SJCRH30 (cell line): ENCODE measurements around the gene NANOS1. TPM values are rescaled to one million over a fixed set of nuclear protein-coding genes. Genes with fewer than 3 reads are reported as not detected.
A peak's percentile ranks its signal among the peaks of the same experiment; 100 is the strongest.

Source experiments
- DNase-seq, 2 experiments: peaks; one replicate each; pipeline ENCODE4 v3.0.0-alpha.2; 2015 to 2020
- H3K27ac ChIP-seq: fragments of 250-450 bp; sonication (Bioruptor Pico); 2 replicates; pipeline ENCODE4 v1.5.1; 2020; ENCODE audit warnings: mild to moderate bottlenecking, moderate library complexity
- H3K27me3 ChIP-seq: fragments of 250-450 bp; sonication (Bioruptor Pico); 2 replicates; pipeline ENCODE4 v1.5.1; 2020; ENCODE audit warnings: mild to moderate bottlenecking, moderate library complexity
- H3K36me3 ChIP-seq: fragments of 250-450 bp; sonication (Bioruptor Pico); 2 replicates; pipeline ENCODE4 v1.5.1; 2020; ENCODE audit warnings: mild to moderate bottlenecking, moderate library complexity
- H3K4me1 ChIP-seq: fragments of 250-450 bp; sonication (Bioruptor Pico); 2 replicates; pipeline ENCODE4 v1.5.1; 2020; ENCODE audit warnings: mild to moderate bottlenecking, moderate library complexity
- H3K4me3 ChIP-seq: fragments of 250-450 bp; sonication (Bioruptor Pico); 2 replicates; pipeline ENCODE4 v1.5.1; 2020; ENCODE audit warnings: mild to moderate bottlenecking, moderate library complexity
- H3K9me3 ChIP-seq: fragments of 250-450 bp; sonication (Bioruptor Pico); replicated peaks from 2 replicates; pipeline ENCODE4 v1.5.1; 2020; ENCODE audit warnings: mild to moderate bottlenecking, moderate library complexity
- total RNA-seq: library from RNA; depleted of rRNA; stranded (reverse); fragments of >200 nt; shearing (Covaris generic); gene quantifications from 2 replicates; pipeline ENCODE4 v1.2.3, GENCODE V29; 2014; rRNA removed

The NANOS1 gene
- total RNA-seq, 1 experiment from 2014 or later: 59.4 TPM

DNA sequence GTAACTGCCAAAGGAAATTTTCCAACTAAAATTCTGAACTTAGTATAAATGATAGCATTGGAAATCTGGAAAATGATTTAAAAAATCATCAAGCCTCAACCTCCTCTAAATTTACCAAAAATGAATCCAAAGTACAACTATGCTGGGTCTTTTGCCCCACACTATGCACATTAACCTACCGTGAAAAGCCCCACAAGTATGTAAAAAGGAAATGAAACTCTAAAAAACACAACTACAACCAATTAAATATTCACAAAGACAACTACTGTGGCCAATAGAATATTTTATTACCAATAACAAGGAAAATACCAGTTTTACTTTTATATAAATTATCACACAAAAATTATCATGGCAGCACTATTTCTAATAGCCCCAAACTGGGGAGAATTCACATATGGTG lies 31.8 kb downstream of the NANOS1 start:
- H3K27me3 ChIP-seq: no peaks in the 10 kb centered on the region
- peaks cover 96% of the 10 kb centered on the region for H3K36me3 ChIP-seq
- H3K4me1 ChIP-seq: 0 out of 2 replicates have a peak, but pooled peaks cover 2% of the 10 kb centered on the region
- H3K9me3 ChIP-seq: no peaks in the 10 kb centered on the region
- H3K27ac ChIP-seq: no peak overlapping the region
- no peak overlapping the region for H3K4me3 ChIP-seq
- DNase-seq: no peak

DNA sequence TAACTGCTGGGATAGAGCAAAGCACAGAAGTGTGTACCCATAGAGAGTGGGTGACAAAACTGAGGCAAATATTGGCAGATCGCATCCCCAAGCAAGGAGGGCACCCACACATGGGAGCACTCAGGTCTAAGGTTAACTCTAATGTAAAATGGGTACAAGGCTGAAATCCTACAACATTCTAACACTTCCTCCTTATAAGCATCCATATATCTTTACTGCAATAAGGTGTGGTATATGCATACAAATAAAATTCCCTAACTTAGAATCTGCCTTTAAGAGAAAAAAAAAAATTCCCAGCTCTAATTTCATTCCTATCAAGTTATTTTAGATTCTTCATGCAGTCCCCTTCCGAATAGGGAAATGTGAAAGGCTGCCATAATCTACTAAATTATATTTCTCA lies 32.4 kb downstream of the NANOS1 start:
- Histone ChIP-seq H3K27ac (no peak overlapping the region), H3K4me3 (no peak overlapping the region), H3K9me3 (no peaks in the 10 kb centered on the region), H3K27me3 (no peaks in the 10 kb centered on the region), H3K36me3 (peaks cover 96% of the 10 kb centered on the region), H3K4me1 (0 out of 2 replicates have a peak, but pooled peaks cover 2% of the 10 kb centered on the region)
- DNase-seq: no peak

DNA sequence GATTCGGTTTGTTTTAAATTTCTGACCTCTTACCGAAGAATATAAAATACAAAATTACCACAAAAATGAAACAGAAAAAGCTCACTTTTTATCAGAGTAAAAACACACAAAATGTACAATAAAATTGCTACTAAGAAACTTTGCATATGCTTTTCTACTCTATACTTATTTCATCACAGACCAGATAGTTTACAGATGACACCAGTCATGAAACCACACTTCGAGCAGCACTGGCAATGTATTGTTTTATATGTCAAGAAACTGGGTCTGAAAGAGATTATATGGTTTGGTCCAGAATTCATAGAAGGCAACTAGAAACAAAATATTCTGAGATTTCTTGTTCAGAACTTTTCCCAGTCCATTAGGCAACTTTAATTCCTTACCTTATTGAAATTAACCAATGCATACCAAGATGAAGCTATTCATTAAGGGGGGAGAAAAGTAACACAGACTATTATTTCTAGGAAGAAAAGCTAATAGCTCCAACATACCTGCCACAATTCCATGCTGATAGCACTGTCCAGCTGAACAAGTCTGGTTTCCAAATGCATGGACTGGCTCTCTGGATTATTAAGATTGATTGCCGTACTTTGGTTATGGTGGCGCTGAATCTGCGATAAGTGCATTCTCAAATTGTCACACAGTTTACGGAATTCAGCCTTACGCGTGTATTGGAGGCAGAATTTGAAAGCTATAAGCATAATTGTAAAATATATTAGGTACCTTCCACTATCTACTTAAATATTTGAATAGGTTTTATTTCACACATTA lies 41.1 kb downstream of the NANOS1 start:
- Histone ChIP-seq H3K4me1 (no peaks in the 10 kb centered on the region), H3K36me3 (peaks cover 91% of the 10 kb centered on the region)

DNA sequence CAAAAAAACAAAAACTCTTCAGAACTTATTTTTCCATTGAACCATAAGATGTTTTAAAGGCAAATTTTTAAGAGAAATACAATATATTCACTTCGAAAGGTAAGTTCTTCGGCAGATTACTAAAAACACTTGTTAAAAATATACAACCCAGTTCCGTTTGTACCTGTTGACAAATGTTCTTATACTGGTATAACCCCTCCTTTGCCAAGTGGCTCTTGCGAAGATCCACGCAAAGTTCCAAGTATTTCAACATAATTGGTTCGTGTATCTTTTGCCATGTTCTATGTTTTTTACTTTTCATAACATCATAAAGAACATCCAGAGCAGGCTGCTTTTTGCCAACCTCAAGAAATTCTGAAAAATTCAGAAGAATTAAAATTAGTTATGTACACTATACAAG lies 44.1 kb downstream of the NANOS1 start:
- DNase-seq: no peak
- H3K4me1 ChIP-seq: 0 out of 2 replicates have a peak, but pooled peaks cover 2% of the 10 kb centered on the region
- no peaks in the 10 kb centered on the region for H3K27me3 ChIP-seq
- H3K36me3 ChIP-seq: peaks cover 83% of the 10 kb centered on the region
- no peak overlapping the region for H3K27ac ChIP-seq
- H3K4me3 ChIP-seq: no peak overlapping the region
- no peaks in the 10 kb centered on the region for H3K9me3 ChIP-seq

More for the DNA sequence above, 41.1 kb downstream of the NANOS1 start:
- Histone ChIP-seq H3K27me3 (no peaks in the 10 kb centered on the region), H3K9me3 (no peaks in the 10 kb centered on the region), H3K27ac (no peak overlapping the region), H3K4me3 (no peak overlapping the region)
- no peak for DNase-seq

DNA sequence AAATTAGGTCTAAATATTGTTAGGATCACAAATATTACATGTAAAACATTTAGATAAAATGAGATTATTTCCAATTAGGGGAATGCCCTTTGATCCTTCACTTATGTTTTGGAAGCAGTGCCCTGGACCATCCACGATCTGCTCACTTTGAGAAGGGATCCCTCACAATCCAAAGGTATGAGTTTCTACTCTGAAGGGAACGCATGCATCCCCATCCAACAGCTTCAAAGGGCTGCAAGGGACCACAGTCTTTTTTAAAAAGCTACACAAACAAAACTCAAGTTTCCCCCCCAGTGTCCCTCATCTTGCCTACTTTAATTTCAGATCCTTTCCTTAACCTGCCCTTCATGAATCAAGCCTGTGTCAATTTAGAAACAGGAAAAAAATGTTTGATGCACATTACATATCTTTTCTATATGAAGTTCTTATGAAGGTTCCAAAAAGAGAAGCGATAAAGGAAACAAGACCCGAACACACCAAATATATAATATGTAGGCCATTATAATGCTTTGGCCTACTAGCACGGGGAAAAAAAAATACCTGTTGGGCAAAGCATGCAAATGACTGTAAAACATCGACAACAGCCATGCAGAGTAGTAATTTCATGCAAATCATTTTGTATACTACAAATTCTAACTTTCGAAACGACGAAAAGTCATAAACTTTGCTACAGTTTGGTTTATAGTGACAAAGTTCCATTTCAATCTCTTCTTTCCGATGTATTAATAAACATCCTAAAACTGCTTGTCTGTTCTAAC lies 49.1 kb downstream of the NANOS1 start:
- H3K27me3 ChIP-seq: no peaks in the 10 kb centered on the region
- DNase-seq: no peak
- 0 out of 2 replicates have a peak, but pooled peaks cover 2% of the 10 kb centered on the region for H3K4me1 ChIP-seq
- no peak overlapping the region for H3K27ac ChIP-seq
- peak overlapping the region; percentile 94 for H3K4me3 ChIP-seq
- peaks cover 40% of the 10 kb centered on the region for H3K36me3 ChIP-seq
- no peaks in the 10 kb centered on the region for H3K9me3 ChIP-seq

DNA sequence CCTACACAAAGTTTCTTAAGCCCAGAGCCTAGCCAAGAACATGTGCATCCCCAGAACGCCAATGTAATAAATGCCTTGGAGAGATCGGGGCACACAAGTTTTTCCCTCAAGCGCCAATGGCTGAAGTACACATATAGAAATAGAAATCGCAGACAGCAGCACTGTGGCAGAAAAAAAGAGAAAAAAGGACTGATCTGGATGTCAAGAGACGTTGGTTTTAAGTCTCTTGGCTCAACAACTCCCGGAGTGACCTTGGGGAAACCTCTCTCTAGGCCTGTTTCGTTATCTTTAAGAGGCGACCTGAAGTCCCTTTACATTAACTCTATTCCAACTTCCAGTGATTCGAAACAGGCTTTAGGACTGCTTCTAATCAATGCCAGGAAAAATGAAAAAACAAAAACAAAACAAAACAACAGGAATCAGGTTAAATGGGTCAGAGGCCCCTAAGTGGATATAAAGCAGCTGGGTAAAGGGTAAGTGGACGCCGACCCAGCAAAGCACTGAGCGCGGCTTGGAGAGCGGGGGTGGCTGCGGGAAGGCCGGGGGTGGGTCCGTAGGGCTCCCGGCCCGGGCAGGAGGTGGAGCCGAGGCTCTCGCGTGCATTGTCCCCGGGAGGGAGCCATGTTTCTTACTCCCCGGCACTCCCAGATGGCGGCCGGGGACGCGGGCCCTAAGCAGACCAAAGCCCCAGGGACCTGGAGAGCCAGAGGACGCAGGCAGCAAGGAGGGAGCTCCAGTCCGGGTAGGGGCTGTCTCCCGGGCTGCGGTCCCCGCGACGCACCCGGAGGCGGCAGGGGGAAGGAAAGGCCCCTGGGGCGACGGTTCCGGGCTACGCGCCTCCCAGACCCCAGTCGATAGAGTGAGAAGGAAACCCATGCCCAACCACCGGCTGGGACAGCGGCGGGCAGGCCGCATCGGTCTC lies 50.3 kb downstream of the NANOS1 start:
- H3K27me3 ChIP-seq: no peaks in the 10 kb centered on the region
- no peaks in the 10 kb centered on the region for H3K9me3 ChIP-seq
- H3K36me3 ChIP-seq: peaks cover 30% of the 10 kb centered on the region
- 0 out of 2 replicates have a peak, but pooled peaks cover 2% of the 10 kb centered on the region for H3K4me1 ChIP-seq
- H3K27ac ChIP-seq: peak overlapping the region; percentile 94
- peak; percentile 73 for DNase-seq
- H3K4me3 ChIP-seq: peak overlapping the region; percentile 94

DNA sequence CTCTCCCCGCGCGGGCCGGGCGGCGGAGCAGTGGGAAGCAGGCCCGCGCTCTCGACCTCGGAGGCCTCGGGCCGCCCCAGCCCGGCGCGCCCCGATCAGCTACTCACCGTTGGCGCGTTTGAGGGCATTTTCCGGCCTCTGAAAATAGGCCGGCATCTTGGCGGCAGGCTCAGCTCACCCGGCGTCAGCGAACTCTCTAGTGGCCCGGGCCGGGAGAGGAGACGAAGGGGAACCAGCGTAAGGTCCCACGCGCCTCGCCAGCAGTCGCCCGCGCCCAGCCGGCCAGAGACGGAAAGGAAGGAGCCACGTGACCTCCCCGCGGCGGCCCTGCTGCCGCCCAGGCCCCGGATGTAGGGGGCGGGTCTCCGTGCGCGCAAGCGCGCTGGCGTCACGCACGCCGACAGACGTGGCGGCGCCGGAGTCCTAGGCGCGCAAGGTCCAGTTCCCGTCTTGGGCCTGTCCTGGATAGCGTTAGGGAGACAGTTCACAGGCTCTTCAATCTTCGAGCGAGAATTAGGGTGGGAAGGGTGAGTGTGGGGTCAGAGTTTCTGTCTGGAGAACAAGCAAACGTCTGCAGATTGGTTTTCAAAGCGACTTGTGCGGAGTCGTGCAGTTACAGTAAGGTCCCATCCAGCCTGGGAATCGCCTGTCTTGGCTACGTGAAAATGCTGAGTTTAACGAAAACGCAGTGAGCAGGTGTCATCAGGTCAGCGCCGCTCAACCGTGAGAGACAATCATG lies 51.2 kb downstream of the NANOS1 start, which contains the start of gene EIF3A:
TSS of gene EIF3A (minus strand) at position 297 of the 739 bp plus-strand sequence. CDS start at position 156, 141 bp downstream.
- Histone ChIP-seq H3K36me3 (peaks cover 26% of the 10 kb centered on the region), H3K9me3 (no peaks in the 10 kb centered on the region), H3K27ac (peak within 1 kb of the TSS; percentile 94), H3K4me3 (peak within 1 kb of the TSS; percentile 94), H3K4me1 (0 out of 2 replicates have a peak, but pooled peaks cover 2% of the 10 kb centered on the region), H3K27me3 (no peaks in the 10 kb centered on the region)
- peak; percentile 91 to 92 for DNase-seq

Other genes with a start within 250 kb of the NANOS1 start
- gene EIF3A, start 51.1 kb downstream of the NANOS1 start, total RNA-seq: 170 and 192 TPM in 2 replicates
- 40.5 and 42.1 TPM in 2 replicates for gene DENND10, start 74.4 kb downstream of the NANOS1 start, total RNA-seq
- 31.4 and 32.1 TPM in 2 replicates for gene SFXN4, start 136.0 kb downstream of the NANOS1 start, total RNA-seq
- 235 and 239 TPM in 2 replicates for gene PRDX3, start 149.1 kb downstream of the NANOS1 start, total RNA-seq
- 4.4 and 4.7 TPM in 2 replicates for gene GRK5, start 177.9 kb downstream of the NANOS1 start, total RNA-seq